GM18519 (cell line): ENCODE measurements around the gene ANXA2.
"Not testable (repeated sequence)": the region's sequence is repeated elsewhere in the genome, so short reads cannot be mapped to it uniquely, and the experiment has no call there.

ENCODE experiments used
- ATAC-seq: cut with Tn5 transposase; IDR thresholded peaks from one replicate; pipeline ENCODE4 v1.9.1; 2021; ENCODE audit warnings: mild to moderate bottlenecking, moderate library complexity; ENCODE audit not compliant: unreplicated experiment, low FRiP score

Gene ANXA2

GRCh38 chr15:60411774-60412425 lies 14.1 kb upstream of the ANXA2 start:
- no peak for ATAC-seq

GRCh38 chr15:60410350-60410749 lies 12.6 kb upstream of the ANXA2 start:
- not testable (repeated sequence) for ATAC-seq

DNA sequence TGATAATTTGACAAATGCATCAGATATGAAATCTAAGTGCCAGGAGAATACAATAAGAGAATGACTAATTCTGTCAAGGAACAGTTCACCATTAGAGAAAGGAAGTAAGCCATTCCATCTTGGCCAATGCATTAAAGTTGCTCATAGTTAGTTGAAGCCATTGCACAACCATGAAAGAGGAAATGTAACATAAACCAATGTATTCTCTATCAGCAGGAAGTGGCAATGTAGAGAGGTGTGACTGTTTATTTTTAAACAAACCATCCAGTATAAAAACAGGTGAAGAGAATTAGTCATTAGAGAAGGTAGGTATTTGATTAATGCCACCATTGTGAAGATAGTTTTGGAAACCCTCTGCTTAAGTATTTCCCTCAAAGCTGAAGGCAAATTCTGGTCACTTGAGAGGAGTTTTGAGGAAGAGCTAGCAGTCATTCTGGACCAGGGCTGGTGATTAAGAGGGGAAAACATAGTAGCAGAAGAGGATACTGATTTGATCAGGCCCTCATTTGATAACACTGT lies 10.7 kb upstream of the ANXA2 start:
- no peak for ATAC-seq

GRCh38 chr15:60407415-60407805 lies 9.6 kb upstream of the ANXA2 start:
- ATAC-seq: no peak

DNA sequence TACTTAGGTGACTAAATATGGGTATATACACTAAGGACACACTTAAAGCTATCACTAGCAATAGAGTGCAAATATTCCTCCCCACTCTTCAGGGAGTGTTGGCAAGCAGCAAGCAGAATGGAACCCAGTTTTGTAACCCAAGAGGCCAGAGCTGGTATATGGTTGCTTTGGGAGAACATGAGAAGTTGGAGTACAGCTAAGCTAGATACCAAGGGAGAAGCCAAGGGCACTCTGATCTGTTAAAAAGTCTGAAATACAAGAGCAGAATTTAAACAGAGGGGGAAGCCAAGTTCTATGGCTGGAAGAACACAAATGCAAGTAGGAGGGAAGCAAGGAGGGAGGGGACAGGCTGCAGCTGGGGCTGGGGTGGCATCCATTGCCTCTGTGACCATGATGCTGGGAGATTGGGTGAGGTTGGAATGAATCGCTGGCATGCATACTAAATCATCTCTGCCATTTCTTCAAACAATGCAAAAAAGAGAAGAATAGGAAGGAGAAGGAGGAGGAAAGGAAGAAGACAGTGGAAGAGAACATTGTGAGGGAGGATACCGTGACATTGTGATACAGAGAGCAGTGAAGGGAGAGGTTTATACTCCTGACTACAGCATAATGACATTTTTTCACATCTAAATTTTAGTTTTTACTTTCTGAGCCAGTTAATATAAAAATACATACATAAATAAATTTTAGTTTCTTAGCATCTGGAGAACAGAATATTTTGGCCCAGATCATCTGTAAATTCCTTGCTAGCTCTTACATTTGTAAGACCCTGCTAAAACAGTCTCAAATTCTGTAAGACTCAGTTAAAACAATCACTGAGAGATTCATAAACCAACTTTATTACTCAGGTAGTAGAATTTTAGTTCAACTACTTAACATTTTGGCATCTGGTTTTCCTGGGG lies 9.0 kb upstream of the ANXA2 start:
- ATAC-seq: no peak

GRCh38 chr15:60405399-60405798 lies 7.6 kb upstream of the ANXA2 start:
- no peak for ATAC-seq

- ATAC-seq: not testable (repeated sequence)
These were observed 6.6 kb upstream of the ANXA2 start for GRCh38 chr15:60404351-60404750.

- no peak for ATAC-seq
These were observed 3.2 kb upstream of the ANXA2 start for GRCh38 chr15:60400944-60401343.

DNA sequence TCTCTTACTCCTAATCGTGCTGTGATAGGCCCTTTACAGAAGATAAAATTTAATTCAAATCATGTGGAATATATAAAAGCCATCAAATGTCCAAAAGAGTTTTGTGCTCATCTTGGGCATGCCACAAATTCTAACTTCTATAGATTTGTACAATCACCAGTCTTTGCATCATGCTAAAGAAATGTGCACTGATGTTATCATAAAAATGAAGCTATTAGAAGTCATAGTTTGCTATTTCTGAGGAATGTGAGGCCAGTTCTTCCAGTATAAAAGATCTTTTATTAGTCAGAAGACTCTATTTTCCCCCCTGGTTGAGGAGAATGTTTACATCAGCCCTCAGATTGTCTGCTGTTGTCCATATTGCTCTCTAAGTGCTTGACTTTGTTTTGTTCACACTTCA lies 2.1 kb upstream of the ANXA2 start:
- ATAC-seq: no peak

DNA sequence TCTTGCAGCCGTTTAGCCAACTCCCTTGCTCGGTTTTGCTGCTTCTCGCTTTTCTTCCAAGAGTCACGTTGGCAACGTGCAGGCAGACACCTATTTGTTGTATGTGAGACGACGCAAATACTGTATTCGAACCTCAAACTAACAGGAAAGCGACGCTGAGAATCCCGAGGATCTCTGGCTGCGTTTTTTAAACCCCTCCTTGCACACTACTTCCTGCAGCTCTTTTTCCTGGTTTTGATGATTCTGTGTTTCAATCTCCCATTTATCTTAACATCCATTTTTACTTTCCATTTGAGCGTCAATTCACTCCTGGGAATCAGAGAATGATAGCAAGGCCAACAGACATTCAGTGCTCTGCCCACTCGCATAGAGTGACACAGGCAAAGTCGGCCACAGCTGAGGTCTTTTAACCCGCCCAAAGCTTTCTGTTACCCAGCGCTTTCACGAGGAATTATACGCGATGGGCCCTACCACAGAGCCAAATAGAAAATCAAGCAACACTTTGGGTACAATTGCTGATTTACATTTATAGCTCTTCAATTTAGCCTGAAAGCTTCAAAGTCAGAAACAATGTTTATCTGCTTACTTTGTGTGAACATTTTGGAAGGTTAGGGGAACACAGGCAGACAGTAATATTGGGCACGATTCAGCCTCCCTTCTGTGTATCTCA lies 1.6 kb upstream of the ANXA2 start:
- no peak for ATAC-seq

- ATAC-seq: peak; percentile 50
These were observed 621 bp downstream of the ANXA2 start for GRCh38 chr15:60396958-60397771.

- ATAC-seq: no peak
These were observed 1.2 kb downstream of the ANXA2 start for GRCh38 chr15:60396560-60396957.

DNA sequence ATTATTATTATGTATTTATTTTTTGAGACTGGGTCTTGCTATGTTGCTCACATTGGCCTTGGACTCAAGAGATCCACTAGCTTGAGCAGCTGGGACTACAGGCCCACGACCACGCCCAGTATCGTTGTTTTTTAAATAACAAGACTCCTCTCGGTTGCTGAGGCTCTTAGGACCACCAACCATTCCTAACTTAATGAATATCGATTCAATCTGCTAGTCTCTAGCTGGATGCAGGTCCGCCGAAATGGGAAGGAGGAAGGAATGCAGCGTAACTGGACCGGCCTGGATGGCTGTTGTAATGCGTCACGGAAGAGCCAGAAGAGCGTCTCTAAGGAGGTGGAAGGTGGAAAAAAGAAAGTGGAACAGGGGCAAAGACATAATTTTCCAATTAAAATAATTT lies 1.7 kb downstream of the ANXA2 start:
- ATAC-seq: no peak

DNA sequence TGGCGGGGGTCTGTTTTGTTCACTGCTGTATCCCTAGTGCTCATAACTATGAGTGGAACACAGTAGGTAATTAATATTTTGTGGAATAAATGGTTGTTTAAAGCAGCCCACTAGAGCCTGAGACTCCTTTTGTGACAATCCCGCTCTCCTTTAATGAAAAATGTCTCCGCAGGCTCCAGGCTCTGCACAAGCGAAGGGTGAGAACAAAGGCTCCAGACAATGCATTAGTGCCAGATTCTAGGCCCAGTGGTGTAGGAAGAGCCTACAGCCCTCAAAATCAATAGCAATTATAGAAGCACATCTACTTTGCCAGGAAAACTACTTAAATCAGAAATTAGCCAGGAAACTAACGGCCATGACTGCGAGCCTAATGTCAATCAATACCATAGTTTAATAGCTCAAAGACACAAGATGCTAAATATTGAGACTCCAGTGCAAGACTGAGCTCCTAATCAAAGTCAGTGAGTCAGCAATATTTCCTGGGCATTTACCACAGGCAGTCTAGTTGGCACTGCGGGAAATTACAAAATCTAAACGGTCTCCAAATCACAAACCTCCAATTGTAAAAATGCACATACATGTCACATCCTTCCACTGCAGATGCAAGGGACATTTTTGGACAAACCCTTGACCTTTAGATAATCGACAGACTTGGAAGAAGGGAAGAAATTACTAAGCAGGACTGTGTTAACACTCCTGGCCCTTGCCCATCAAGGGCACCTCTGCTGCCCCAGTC lies 2.3 kb downstream of the ANXA2 start:
- no peak for ATAC-seq

DNA sequence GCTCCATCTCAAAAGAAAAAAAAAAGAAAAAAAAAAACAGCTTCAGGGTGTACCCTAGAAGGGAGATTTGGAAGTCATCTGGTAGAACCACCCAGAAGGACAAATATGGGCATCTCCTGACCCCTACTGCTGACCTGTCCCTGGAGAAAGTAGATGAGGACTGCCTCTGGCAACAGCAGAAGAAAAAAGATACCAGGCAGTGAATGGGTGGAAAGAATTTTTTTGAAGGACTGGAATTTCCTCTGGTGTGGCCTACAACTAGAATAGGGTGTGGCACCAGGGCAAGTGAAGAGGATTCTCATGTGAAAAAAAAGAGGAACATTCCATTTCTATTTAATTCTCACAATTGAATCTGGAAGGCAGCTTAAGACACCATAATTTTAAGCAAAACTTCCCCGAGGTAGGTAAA lies 3.1 kb downstream of the ANXA2 start:
- ATAC-seq: no peak

DNA sequence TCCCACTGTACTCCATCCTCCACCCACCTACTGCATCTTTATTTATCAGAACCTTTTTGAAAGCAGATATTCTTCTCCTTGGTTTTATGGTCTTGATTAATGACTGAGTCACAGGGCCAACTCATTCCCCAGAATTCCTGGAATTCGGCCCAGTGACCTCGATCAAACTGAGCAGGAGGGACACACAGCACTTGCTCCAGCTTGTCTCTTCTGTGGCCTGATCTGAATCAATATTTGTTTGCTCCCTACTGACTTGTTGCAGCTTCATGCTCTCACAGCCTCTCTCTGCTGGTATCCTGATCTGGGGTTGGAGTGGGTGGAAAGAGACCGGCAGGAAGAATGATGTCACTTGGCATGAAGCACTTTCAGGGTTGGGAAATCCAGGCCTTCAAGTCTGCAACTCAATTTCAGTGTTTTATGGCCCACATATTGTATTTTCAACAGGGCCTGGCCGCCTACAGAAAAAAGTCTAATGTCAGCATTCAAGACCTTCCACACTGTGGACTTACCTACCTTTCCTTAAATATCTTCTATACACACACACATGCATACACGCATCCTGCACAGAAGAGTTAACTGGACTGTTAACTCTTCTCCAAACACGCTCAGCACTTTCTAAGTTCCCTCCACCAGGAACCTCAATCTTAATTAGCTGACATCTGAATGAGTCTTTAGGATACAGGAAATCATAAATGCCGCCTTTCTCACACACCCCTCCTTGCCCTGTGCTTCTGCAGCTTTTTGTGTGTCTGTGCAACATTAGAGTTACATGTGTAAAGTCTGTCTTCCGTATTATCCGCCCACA lies 4.6 kb downstream of the ANXA2 start:
- ATAC-seq: no peak

- no peak for ATAC-seq
These were observed 5.2 kb downstream of the ANXA2 start for GRCh38 chr15:60392601-60392985.

- ATAC-seq: no peak
These were observed 6.0 kb downstream of the ANXA2 start for GRCh38 chr15:60391722-60392315.
